ENCODE measurements around the gene AMBP.

The AMBP gene

DNA sequence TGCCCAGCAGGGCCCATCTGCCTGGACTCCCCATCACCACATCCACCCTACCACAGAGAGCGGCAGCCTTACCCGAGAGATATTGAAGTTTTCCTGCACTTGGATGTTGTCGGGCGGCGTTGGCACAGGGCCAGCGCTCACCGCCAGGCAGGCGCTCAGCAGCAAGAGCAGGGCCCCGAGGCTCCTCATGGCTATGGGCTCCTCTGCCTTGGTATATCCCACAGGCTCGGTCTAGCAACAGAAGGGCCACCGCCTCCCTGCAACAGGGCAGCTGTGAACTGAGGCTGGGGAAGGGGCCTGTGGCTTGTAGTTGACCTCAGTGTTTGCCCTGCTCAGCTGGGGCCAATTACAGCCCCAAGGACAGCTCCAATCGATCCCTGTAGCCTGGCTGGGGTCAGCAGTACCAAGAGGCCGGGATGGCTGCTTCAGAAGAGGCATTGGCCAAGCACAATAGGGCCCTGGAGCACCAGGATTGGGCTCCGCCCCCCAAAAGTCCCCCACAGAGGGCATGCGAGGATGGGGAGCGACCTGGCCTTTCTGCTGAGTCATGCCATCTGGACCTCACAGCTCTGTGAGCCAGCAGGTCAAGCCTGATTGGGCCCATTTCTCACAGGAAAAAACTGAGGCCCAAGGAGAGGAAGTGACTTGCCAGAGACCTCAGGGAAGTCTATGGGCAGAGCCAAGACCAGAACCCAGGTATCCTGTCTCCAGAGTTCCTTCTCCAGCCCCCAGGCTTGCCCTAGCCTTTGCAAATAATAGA, at the start of gene AMBP:
Gene AMBP (minus strand): TSS at position 280 of the 760 bp plus-strand sequence. CDS start 91 bp downstream, at position 189.
- DNase-seq (ENCODE audit: low read depth in 2 of 2) = no peak

DNA sequence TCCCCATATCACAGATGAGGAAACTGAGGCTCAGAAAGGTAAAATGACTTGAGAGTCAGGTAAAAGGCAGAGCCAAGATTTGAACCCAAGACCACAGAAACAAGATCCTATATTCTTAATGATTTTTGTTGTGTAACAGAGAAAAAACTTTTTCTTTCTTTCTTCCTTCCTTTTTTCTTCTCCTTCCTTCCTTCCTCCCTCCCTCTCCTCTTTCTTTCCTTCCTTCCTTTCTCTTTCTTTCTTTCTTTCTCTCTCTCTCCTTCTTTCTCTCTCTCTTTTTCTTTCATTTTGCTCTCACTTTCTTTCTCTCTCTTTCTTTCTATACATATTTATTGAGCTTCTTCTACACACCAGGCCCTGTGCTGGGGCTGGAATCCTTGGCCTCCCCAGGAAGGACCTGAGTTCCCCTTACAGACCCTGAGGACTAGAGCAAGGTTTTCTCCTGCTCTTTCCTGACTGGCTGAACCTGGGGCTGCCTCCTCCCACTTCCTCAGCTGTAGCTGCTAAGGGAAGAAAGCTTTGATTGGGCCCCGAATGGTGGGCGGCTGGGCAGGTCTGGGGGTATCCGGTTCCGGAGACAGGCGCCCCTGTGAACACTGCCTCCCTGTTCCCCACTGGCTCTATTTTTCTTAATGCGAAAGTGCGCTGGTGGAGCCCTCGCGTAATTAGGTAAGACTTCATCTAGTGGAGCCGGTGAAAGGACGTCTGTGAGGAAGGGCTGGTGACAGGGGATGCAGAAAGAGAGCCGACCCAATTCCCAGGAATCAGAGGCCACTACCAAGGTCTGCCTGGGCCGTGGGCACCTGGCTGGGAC, 48.4 kb upstream of the AMBP start:
- DNase-seq (ENCODE audit: low read depth in 2 of 2) = no peak

DNA sequence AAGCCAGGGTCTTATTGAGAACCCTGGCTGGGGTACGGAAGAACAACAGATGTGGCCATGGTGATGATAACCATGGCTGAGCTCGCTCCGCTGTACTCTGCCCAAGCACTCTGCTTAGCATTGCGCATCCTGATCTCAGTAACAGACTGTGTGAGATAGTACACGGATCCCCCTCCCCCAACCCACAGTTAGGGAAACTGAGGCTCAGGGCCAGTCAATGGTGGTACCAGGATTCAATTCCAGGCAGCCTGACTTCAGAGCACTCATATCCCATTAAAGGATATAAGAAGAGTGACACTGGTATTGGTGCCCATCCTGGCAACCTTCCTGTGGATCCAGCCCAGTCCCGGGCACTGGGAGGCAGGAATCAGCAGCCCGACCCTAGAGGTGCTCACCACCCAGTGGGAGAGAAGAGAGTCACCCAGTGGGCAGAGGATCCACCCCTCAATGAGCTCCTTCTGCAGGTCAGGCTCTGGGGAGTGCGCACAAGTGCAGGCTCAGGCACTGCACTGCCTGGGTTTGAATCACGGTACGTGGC, 47.4 kb upstream of the AMBP start:
- no peak for DNase-seq (ENCODE audit: low read depth in 2 of 2)

- DNase-seq (ENCODE audit: low read depth in 2 of 2) = no peak
These were observed 46.8 kb upstream of the AMBP start for GRCh38 chr9:114124666-114125475.

DNA sequence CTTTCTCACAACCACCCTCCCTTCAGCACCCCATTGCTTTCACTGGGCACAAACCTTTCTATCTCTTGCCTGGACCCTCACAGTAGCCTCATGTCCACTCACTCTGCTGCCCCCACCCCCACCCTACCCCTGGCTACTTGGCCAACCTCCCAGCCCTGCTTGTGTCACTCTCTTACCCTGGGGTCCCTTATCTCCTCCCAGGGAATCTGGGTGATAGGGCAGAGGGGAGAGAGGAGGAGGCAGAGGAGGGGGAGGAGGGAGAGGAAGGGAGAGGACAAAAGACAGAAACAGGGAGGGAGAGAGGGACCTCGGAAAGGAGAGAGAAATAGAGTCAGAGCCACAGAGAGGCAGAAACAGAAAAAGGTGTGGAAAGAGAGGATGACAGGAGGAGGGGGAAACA, 46.0 kb upstream of the AMBP start:
- no peak for DNase-seq (ENCODE audit: low read depth in 2 of 2)

- no peak for DNase-seq (ENCODE audit: low read depth in 2 of 2)
These were observed 45.2 kb upstream of the AMBP start for GRCh38 chr9:114123031-114123977.

DNA sequence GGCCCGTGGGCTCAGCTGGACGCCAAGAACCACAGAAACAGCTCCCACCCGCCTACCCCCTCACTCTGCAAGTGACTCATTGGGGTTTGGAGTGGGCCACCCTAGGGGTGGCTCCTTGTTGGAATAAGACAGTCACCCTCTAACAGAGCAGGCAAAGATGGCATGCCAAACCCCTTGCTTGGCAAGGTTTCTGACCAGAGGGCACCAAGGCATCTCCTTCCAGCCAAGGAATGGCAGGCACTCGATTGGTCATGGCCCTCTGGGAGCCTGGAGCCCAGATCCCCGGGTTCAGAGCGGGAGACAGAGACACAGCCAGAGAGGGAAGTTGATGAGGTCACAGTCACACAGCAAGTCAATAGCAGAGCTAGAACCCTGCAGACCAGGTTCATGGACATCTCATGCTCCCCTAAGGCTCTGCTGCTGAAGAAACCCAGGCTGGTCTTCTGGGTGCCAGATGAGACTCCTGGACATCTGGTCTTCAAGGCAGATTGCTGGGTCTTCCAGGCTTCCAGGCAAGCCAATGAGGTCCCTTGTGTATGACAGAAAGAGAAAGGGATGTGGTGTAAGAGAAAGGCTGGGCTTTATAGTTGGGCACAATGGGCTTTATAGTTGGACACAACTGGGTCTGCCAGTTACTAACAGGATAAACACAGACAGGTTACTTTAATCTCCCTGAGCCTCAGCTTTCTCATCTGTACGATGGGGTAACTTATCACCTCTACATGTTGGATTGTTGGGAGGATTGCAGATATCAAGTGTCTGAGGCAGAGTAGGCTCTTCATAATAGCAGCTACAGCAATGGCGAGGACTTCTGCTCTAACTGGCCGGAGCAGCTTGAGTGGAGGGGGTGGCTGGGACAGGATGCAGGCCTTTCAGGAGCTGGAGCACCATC, 44.3 kb upstream of the AMBP start:
- DNase-seq (ENCODE audit: low read depth in 2 of 2) = no peak

DNA sequence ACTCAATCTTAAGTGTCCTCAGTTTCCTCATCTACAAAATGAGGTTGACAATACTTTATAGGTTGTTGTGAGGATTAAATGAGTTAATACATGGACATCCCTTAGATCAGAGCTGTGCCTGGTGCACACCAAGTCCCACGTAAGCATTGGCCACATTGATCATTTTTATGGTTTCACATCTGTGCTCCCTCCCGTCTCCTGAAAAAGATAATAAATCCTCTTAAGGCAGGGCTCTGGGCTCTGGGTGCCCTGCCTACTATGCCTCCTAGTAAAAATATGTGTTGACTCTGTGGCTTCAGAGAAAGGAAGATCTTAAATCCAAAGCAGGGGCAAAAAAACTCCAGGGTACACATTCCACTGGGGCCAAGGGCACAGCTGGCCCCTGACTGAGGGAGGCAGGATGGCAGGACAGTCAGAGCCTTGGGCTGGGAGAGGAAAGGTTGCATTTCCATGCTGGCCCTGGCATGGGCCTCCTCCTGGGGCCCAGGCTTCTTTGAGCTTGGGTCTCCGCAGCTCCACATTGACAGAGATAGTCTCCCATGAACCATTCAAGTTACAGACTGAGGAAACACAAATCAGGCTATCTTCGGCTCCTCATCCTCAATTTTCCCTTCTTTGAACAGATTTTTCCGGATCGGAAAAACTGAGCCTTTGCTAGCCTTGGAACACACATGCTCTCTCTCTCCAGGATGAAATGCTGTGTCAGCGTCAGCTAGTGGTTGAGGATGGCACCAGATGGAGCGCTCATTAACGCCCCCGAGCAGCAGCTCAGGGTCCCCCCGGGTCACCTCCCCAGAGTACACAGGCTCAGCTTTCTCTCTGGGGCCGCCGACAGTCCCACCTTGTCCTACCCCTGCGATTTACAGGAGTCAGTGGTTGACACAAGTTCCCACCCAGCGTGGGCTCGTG, 43.4 kb upstream of the AMBP start:
- DNase-seq (ENCODE audit: low read depth in 2 of 2) = no peak

GRCh38 chr9:114120192-114121014, 42.3 kb upstream of the AMBP start:
- no peak for DNase-seq (ENCODE audit: low read depth in 2 of 2)

GRCh38 chr9:114119242-114120191, 41.4 kb upstream of the AMBP start:
- no peak for DNase-seq (ENCODE audit: low read depth in 2 of 2)

DNA sequence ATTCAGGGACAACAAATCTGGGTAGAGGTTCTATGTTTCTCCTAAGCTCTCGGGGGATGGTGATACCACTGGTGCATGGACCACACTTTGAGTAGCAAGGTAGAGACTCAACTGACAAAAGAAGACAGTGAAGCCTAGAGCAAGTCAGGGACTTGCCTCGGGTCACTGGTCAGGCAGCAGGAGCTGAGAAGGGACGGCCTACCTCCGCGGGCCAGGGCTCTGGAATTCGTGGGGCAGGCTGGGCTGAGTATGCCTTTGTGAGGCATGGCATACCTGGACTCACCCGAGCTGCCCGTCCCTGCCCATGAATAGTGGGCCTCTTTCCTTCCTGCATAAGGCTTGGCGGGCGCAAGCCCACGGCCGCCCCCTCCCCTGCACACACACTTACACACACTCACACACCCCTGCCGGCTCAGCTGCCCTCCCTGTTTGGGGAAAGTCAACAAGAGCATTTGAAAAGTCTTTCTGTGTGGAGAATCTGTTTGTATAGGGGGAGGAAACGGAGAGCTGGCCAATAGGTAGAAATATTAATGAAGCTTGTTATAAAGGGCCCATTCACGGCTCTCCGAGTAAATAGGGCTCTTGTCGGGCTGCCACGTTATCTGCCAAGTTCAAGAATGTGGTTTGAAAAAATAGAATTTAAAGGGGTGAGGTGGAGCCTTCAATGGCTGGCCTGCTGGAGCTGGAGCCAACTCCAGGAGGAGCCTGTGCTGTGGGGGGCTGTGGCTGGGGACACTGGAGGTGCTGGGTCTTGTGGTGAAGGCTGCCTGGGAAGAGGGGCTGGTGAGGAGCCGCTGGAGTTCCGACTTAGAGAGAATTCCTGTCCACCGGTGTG, 40.1 kb upstream of the AMBP start:
- no peak for DNase-seq (ENCODE audit: low read depth in 2 of 2)

GRCh38 chr9:114117614-114117995, 39.5 kb upstream of the AMBP start:
- no peak for DNase-seq (ENCODE audit: low read depth in 2 of 2)

GRCh38 chr9:114116126-114116747, 38.1 kb upstream of the AMBP start:
- no peak for DNase-seq (ENCODE audit: low read depth in 2 of 2)

DNA sequence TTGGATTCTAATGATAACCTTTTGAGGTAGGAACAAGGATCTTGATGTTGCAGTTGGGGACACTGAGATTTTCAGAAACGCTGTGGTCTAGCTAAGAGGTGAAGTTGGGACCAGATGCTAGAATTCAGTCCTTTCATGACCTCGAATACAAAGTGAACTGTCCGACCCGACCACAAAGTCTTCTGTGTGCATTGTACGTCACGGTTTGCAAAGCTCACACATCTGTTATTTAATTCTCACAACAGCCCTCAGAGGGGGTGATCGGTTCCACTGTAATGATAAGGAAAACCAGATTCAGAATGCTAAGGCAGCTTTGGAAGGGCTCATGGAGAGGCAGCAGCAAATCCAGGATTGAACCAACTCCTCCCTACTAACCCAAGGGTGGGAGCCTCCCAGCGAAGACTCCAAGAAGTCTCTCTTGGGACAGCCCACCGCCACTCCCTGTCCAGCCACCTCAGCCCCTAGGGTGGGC, 37.6 kb upstream of the AMBP start:
- DNase-seq (ENCODE audit: low read depth in 2 of 2) = no peak

DNA sequence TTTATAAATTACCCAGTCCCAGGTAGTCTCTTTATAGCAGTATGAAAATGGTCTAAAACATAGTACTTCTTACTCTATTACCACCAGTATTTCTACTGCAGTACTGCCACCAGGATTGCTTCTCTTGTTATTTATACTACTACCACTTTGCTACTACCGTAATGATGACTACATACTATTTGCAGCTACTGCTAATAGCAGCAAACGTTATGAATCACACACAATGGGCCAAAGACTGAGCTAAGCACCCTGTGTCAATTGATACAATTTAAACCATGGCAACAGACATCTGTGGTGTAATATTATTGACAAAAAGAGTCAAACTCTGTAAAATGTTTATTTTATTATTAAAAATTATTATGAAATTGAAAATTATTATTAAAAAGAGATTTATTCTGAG, 36.3 kb upstream of the AMBP start:
- DNase-seq (ENCODE audit: low read depth in 2 of 2) = no peak

Measured in stimulated activated CD4-positive, alpha-beta T cell treated with anti-CD3 and anti-CD28 coated beads, Interleukin-1b, Interleukin-23, amount 100 ng/mL, for 4 hours (primary cell).